ENCODE data around the gene UGT1A8.
"Not testable (repeated sequence)": the region's sequence is repeated elsewhere in the genome, so short reads cannot be mapped to it uniquely, and the experiment has no call there.

Gene UGT1A8

GRCh38 chr2:233736868-233737653 lies 119.6 kb downstream of the UGT1A8 start:
- not testable (repeated sequence) for DNase-seq

GRCh38 chr2:233740870-233741269 lies 123.4 kb downstream of the UGT1A8 start:
- DNase-seq = no peak

- no peak for DNase-seq
Measured at GRCh38 chr2:233743464-233744259, 126.2 kb downstream of the UGT1A8 start.

GRCh38 chr2:233745073-233745755 lies 127.8 kb downstream of the UGT1A8 start:
- DNase-seq = no peak

GRCh38 chr2:233745838-233746237 lies 128.4 kb downstream of the UGT1A8 start:
- DNase-seq = not testable (repeated sequence)

- DNase-seq = no peak
Measured at GRCh38 chr2:233746475-233747282, 129.2 kb downstream of the UGT1A8 start.

GRCh38 chr2:233747283-233747544 lies 129.8 kb downstream of the UGT1A8 start:
- no peak for DNase-seq

- not testable (repeated sequence) for DNase-seq
Measured at GRCh38 chr2:233750689-233751088, 133.3 kb downstream of the UGT1A8 start.

- DNase-seq = not testable (repeated sequence)
Measured at GRCh38 chr2:233751212-233752009, 134.0 kb downstream of the UGT1A8 start.

GRCh38 chr2:233754872-233755611 lies 137.6 kb downstream of the UGT1A8 start:
- DNase-seq = no peak

GRCh38 chr2:233756429-233757081 lies 139.1 kb downstream of the UGT1A8 start:
- DNase-seq = no peak

GRCh38 chr2:233758141-233758540 lies 140.7 kb downstream of the UGT1A8 start:
- DNase-seq = no peak

GRCh38 chr2:233758849-233759248 lies 141.4 kb downstream of the UGT1A8 start:
- no peak for DNase-seq

GRCh38 chr2:233760043-233760442 lies 142.6 kb downstream of the UGT1A8 start, which contains the start of gene UGT1A1:
Gene UGT1A1, plus strand, starts transcription at chr2:233760270. Its CDS starts 18 bp downstream, at chr2:233760288.
- no peak for DNase-seq

GRCh38 chr2:233761040-233761769 lies 143.8 kb downstream of the UGT1A8 start:
- no peak for DNase-seq

GRCh38 chr2:233764264-233764663 lies 146.8 kb downstream of the UGT1A8 start:
- DNase-seq = no peak

- DNase-seq = no peak
Measured at GRCh38 chr2:233764761-233765160, 147.3 kb downstream of the UGT1A8 start.

- DNase-seq = no peak
Measured at GRCh38 chr2:233766416-233766815, 149.0 kb downstream of the UGT1A8 start.

- DNase-seq = no peak
Measured at GRCh38 chr2:233768076-233768475, 150.6 kb downstream of the UGT1A8 start.

GRCh38 chr2:233769260-233769659 lies 151.8 kb downstream of the UGT1A8 start:
- no peak for DNase-seq

All from activated CD4-positive, alpha-beta T cell treated with anti-CD3 and anti-CD28 coated beads for 4 hours (primary cell).